Nephron (organoid): ENCODE data around the gene ZNF8.

Source experiments
- H3K27ac Mint-ChIP-seq, 3 experiments: 2 replicates each; pipeline ENCODE4 v1.8.0; 2020; ENCODE audit warnings: mixed read lengths in 3 of 3, mild to moderate bottlenecking in 2 of 3, moderate library complexity in 1 of 3
- H3K27me3 Mint-ChIP-seq: 2 replicates; pipeline ENCODE4 v1.8.0; 2021; ENCODE audit warnings: low read depth, mild to moderate bottlenecking, moderate library complexity, mixed read lengths
- H3K36me3 Mint-ChIP-seq: 2 replicates; pipeline ENCODE4 v1.8.0; 2020; ENCODE audit warnings: low read depth, mixed read lengths
- H3K4me1 Mint-ChIP-seq: 2 replicates; pipeline ENCODE4 v1.8.0; 2020; ENCODE audit warnings: mixed read lengths
- H3K4me3 Mint-ChIP-seq, 3 experiments: 2 replicates each; pipeline ENCODE4 v1.8.0; 2020; ENCODE audit warnings: mild to moderate bottlenecking in 3 of 3, mixed read lengths in 3 of 3, moderate library complexity in 2 of 3
- H3K9me3 Mint-ChIP-seq: 2 replicates; pipeline ENCODE4 v1.8.0; 2020; ENCODE audit warnings: mixed read lengths
- CTCF ChIP-seq, 3 experiments: fragments of 200-600 bp; sonication (generic); IDR thresholded peaks; one replicate each; pipeline ENCODE4 v1.5.0; 2021; ENCODE audit warnings: antibody characterized with exemption in 3 of 3; ENCODE audit not compliant: unreplicated experiment in 3 of 3

The ZNF8 gene

DNA sequence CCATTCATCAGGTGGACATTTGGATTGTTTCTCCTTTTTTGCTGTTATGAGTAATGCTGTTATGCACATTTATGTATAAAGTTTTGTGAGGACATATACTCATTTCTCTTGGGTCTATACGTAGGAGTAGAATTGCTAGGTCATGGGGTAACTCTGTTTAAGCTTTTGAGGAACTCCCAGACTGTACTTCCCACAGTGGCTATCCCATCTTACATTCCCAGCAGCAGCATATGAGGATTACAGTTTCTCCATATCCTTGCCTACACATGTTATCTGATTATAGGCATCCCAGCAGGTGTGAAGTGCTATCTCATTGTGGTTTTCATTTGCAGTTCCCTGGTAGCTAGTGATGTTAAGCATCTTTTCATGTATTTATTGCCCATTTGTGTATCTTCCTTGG, 53.9 kb downstream of the ZNF8 start:
- TF ChIP-seq CTCF (IDR thresholded peaks at IDR 0.05; ENCODE audit: unreplicated experiment in 3 of 3), result no peak
- peaks cover 17% of the 10 kb centered on the region for H3K36me3 Mint-ChIP-seq
- H3K4me3 Mint-ChIP-seq, result no peak overlapping the region
- peaks cover 9% of the 10 kb centered on the region for H3K4me1 Mint-ChIP-seq
- no peaks in the 10 kb centered on the region for H3K27me3 Mint-ChIP-seq
- H3K9me3 Mint-ChIP-seq, result no peaks in the 10 kb centered on the region
- no peak overlapping the region for H3K27ac Mint-ChIP-seq

DNA sequence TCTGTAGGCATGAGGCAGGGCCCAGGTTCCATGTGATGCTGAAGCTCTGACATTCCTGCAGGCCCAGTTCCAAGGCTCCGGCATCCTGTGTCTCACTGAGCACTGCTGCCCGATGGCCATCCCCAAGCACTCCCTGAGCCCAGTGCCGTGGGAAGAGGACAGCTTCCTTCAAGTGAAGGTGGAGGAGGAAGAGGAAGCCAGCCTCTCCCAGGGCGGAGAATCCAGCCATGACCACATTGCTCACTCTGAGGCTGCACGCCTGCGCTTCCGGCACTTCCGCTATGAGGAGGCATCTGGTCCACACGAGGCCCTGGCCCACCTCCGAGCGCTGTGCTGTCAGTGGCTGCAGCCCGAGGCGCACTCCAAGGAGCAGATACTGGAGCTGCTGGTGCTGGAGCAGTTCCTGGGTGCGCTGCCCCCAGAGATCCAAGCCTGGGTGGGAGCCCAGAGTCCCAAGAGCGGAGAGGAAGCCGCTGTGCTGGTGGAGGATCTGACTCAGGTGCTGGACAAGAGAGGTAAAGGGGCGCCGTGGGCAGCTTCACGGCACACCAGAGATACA, 56.0 kb downstream of the ZNF8 start:
- Mint-ChIP-seq H3K36me3 (peaks cover 37% of the 10 kb centered on the region), H3K4me3 (no peak overlapping the region), H3K4me1 (peaks cover 9% of the 10 kb centered on the region), H3K27ac (no peak overlapping the region), H3K9me3 (no peaks in the 10 kb centered on the region), H3K27me3 (no peaks in the 10 kb centered on the region)
- TF ChIP-seq CTCF (IDR thresholded peaks at IDR 0.05; ENCODE audit: unreplicated experiment in 3 of 3), result no peak

DNA sequence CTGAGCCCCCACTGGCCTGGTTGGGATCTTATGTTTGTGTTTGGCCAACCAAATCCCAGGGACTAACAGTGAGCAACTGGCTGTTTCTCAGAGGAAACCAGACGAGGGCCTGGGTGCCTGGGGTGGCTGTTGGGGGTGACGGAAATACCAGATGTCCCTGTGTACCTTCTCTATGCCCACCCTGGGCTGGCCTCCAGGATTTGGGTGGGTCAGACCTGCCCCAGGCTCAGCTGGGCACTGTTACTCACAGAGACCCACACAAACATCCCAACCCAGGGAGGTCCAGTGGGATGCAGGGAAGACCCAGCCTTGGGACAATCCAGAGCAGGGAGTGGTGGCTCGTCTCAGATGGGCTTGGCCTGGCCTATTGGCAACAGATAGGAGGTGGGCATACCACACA, 56.9 kb downstream of the ZNF8 start:
- peaks cover 44% of the 10 kb centered on the region for H3K36me3 Mint-ChIP-seq

DNA sequence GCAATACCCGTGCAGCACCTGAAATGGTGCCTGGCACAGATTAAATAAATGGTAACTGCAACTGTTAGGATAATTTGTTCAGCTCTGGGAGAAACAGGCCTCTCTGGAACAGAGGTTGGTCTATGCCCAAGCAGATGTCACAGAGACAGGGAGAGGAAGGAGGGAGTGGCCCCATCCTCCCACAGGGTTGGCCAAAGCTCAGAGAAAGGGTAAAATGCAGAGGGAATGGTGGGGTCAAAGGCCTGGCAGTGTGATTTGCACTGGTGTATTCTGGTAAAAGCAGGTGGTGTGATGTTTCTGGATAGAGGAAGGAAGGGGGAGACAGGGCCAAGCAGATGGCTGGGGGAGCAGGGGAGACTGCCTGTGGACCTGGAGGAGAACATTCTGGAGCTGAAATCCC, 57.5 kb downstream of the ZNF8 start:
- H3K4me1 Mint-ChIP-seq, result no peaks in the 10 kb centered on the region
- peaks cover 49% of the 10 kb centered on the region for H3K36me3 Mint-ChIP-seq
- H3K4me3 Mint-ChIP-seq, result no peak overlapping the region
- TF ChIP-seq CTCF (IDR thresholded peaks at IDR 0.05; ENCODE audit: unreplicated experiment in 3 of 3), result no peak
- H3K27me3 Mint-ChIP-seq, result no peaks in the 10 kb centered on the region
- no peak overlapping the region for H3K27ac Mint-ChIP-seq
- H3K9me3 Mint-ChIP-seq, result no peaks in the 10 kb centered on the region

More for the DNA sequence above, 56.9 kb downstream of the ZNF8 start:
- Mint-ChIP-seq H3K4me1 (peaks cover 4% of the 10 kb centered on the region), H3K4me3 (no peak overlapping the region), H3K27me3 (no peaks in the 10 kb centered on the region), H3K9me3 (no peaks in the 10 kb centered on the region), H3K27ac (no peak overlapping the region)
- TF ChIP-seq CTCF (IDR thresholded peaks at IDR 0.05; ENCODE audit: unreplicated experiment in 3 of 3), result no peak

DNA sequence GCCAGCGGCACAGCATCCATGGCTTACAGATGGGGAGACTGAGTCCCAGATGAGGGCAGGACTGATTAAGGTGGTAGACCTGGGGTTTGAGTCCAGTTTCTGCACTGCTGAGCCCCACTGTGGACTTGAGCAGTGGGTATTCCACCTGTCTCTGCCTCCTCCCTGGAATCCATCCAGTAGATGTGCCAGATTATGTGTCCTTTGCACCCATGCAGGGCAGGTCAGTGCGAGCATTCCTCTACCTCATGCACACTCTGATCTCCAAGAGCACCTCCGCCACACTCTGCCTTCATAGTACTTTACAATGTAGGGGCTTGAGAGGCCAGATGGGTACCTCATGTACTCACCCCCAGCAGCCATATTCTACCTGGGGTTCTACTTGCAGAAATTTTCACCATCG, 58.1 kb downstream of the ZNF8 start:
- Mint-ChIP-seq H3K27ac (no peak overlapping the region), H3K36me3 (peaks cover 53% of the 10 kb centered on the region), H3K9me3 (no peaks in the 10 kb centered on the region), H3K4me3 (no peak overlapping the region), H3K4me1 (no peaks in the 10 kb centered on the region), H3K27me3 (no peaks in the 10 kb centered on the region)
- TF ChIP-seq CTCF (IDR thresholded peaks at IDR 0.05; ENCODE audit: unreplicated experiment in 3 of 3), result no peak

DNA sequence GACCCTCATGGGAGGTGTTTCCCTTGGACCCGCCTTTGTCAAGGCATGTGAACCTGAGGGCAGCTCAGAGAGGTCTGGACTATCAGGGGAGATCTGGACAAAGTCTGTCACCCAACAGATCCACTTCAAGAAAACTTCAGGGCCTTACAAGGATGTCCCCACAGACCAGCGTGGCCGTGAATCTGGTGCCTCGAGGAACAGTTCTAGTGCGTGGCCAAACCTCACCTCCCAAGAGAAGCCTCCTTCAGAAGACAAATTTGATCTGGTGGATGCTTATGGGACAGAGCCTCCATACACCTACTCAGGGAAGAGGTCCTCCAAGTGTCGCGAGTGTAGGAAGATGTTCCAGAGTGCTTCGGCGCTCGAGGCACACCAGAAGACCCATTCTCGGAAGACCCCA, 59.6 kb downstream of the ZNF8 start:
- Mint-ChIP-seq H3K4me1 (no peaks in the 10 kb centered on the region), H3K27ac (no peak overlapping the region), H3K27me3 (no peaks in the 10 kb centered on the region), H3K4me3 (no peak overlapping the region), H3K36me3 (peaks cover 61% of the 10 kb centered on the region), H3K9me3 (no peaks in the 10 kb centered on the region)
- no peak for TF ChIP-seq CTCF (IDR thresholded peaks at IDR 0.05; ENCODE audit: unreplicated experiment in 3 of 3)
